IPS-20b (cell line): ENCODE measurements around the gene L1CAM.

Experiments
- H3K27ac ChIP-seq: one replicate; pipeline ENCODE4 v1.5.1; 2013; ENCODE audit warnings: low read length
- H3K27me3 ChIP-seq: 2 replicates; pipeline ENCODE4 v1.6.1; 2013; ENCODE audit warnings: mild to moderate bottlenecking, low read length, inconsistent platforms; ENCODE audit not compliant: insufficient read depth
- H3K36me3 ChIP-seq: 2 replicates; pipeline ENCODE4 v1.6.1; 2013; ENCODE audit warnings: low read depth, mild to moderate bottlenecking, inconsistent platforms, low read length, moderate library complexity; ENCODE audit not compliant: insufficient read depth
- H3K4me1 ChIP-seq: 2 replicates; pipeline ENCODE4 v1.6.1; 2013; ENCODE audit warnings: mild to moderate bottlenecking, control low read depth, inconsistent platforms, low read length, moderate library complexity; ENCODE audit not compliant: insufficient read depth
- H3K4me3 ChIP-seq: 2 replicates; pipeline ENCODE4 v1.5.1; 2013; ENCODE audit warnings: mild to moderate bottlenecking, low read length, inconsistent platforms
- H3K9ac ChIP-seq: 2 replicates; pipeline ENCODE4 v1.6.1; 2013; ENCODE audit warnings: low read depth, mild to moderate bottlenecking, inconsistent platforms, low read length, moderate library complexity
- H3K9me3 ChIP-seq: 2 replicates; pipeline ENCODE4 v1.6.1; 2013; ENCODE audit warnings: mild to moderate bottlenecking, low read depth, low read length, inconsistent platforms; ENCODE audit not compliant: insufficient read depth

Gene L1CAM

DNA sequence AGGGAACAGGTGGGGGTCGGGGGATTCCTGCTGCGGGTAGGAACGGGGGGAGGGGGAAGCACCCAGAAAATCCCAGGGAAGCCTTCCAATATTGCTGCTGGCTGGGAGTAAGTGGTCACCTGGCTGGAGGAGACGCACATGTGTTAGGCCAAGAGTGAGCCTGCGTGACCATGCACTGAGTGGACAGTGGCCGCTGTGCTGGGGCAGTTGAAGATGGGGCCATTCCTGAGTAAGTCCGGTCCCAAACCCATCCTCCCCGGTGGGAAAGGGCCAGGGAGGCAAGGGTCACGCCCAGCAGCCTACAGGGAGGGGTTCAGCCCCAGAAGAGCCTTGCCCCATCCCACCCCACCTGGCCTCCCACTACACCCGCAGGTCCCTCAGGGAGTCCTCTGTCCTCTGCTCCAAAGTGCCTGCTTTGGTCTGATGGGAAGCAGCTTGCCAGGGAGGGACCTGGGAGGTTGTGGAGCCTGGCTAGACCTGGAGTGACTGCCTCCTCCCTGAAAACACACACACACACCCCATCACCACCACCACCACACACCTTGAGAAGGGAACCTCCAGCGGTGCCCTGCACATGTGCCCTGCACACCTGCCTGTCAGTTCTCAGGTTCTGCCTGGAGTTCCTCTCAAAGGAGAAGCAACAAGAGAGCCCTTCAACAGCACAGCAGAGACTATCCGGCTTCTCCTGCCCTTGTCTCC, 6.1 kb downstream of the L1CAM start:
- H3K9ac ChIP-seq: no peak overlapping the region
- H3K27ac ChIP-seq: no peak overlapping the region
- H3K27me3 ChIP-seq: peaks cover 16% of the 10 kb centered on the region

GRCh38 chrX:153878969-153879653, 6.9 kb downstream of the L1CAM start:
- H3K36me3 ChIP-seq: no peaks in the 10 kb centered on the region
- peak overlapping the region; percentile 11; the same call in 1 of the 2 replicates for H3K9ac ChIP-seq
- peaks cover 9% of the 10 kb centered on the region; the same call in 1 of the 2 replicates for H3K27me3 ChIP-seq
- H3K27ac ChIP-seq: no peak overlapping the region
- H3K9me3 ChIP-seq: no peaks in the 10 kb centered on the region
- peak overlapping the region; percentile 60; the same call in 1 of the 2 replicates for H3K4me3 ChIP-seq
- H3K4me1 ChIP-seq: peaks cover 17% of the 10 kb centered on the region

More for the DNA sequence above, 6.1 kb downstream of the L1CAM start:
- Histone ChIP-seq H3K4me1 (peaks cover 17% of the 10 kb centered on the region), H3K36me3 (no peaks in the 10 kb centered on the region), H3K4me3 (no peak overlapping the region; the same call in 1 of the 2 replicates), H3K9me3 (no peaks in the 10 kb centered on the region)

DNA sequence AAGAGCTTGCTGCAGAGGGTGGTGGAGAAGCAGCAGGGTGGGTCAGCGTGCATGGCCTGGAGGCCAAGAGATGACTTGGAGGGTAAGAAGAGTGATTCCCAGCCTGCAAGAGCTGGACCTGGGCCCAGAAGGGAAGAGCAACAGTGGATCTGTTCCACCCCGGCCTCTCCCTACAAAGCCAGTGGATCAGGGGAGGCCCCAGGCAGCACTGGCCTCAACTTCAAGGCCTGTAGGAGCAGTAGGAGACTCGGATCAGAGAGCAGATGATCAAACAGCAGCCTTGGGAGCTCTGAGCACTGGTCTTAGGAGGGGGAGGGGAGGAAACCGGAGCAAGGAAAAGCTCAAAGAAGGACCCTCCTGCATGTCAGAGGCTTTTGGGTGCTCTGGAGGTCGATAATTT, 7.6 kb downstream of the L1CAM start:
- Histone ChIP-seq H3K27ac (no peak overlapping the region), H3K9me3 (no peaks in the 10 kb centered on the region), H3K4me3 (peak overlapping the region; percentile 60; the same call in 1 of the 2 replicates), H3K27me3 (peaks cover 9% of the 10 kb centered on the region; the same call in 1 of the 2 replicates), H3K4me1 (peaks cover 17% of the 10 kb centered on the region), H3K36me3 (no peaks in the 10 kb centered on the region), H3K9ac (no peak overlapping the region; the same call in 1 of the 2 replicates)

DNA sequence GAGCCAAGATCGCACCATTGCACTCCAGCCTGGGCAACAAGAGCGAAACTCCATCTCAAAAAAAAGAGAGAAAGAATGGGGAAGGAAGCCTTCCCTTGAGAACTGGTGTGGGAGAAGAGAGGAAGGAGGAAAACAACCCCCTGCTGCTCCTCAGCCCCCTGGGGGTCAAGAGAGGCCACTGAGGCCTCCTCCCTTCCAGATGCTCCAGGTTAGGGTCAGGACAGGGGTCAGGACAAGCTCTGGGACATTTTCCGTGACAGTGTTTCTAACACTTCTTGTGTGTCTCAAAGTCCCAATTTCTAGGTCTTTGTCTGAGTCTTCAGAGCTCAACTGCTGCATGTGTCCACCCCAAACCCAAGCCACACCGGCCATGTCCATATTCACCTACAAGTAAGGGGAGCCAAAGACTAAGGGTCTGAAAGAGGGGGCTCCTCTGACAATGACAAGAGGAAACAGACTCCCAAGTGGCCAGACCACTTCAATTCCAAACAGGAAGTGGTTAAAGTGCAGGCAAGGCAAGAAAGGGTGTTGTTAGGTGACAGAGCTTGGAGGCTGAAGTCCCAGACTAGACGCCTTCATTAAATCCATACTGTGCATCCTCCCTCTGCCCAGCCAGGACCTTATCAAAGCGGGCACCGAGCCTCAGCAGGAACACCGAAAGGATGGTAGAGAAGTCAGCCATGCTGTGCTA, 8.3 kb downstream of the L1CAM start:
- Histone ChIP-seq H3K4me3 (no peak overlapping the region), H3K9ac (no peak overlapping the region), H3K27me3 (peaks cover 9% of the 10 kb centered on the region; the same call in 1 of the 2 replicates)

GRCh38 chrX:153876112-153876491, 9.9 kb downstream of the L1CAM start:
- no peak overlapping the region for H3K27ac ChIP-seq
- peaks cover 9% of the 10 kb centered on the region; the same call in 1 of the 2 replicates for H3K27me3 ChIP-seq
- H3K4me3 ChIP-seq: no peak overlapping the region
- peaks cover 17% of the 10 kb centered on the region for H3K4me1 ChIP-seq
- H3K9ac ChIP-seq: no peak overlapping the region
- no peaks in the 10 kb centered on the region for H3K9me3 ChIP-seq
- H3K36me3 ChIP-seq: no peaks in the 10 kb centered on the region

More for the DNA sequence above, 8.3 kb downstream of the L1CAM start:
- H3K9me3 ChIP-seq: no peaks in the 10 kb centered on the region
- H3K4me1 ChIP-seq: peaks cover 17% of the 10 kb centered on the region
- no peaks in the 10 kb centered on the region for H3K36me3 ChIP-seq
- no peak overlapping the region for H3K27ac ChIP-seq

- Histone ChIP-seq H3K4me3 (peak overlapping the region; percentile 45; the same call in 1 of the 2 replicates), H3K36me3 (no peaks in the 10 kb centered on the region), H3K9ac (no peak overlapping the region), H3K27me3 (peaks cover 9% of the 10 kb centered on the region; the same call in 1 of the 2 replicates), H3K27ac (no peak overlapping the region), H3K4me1 (peaks cover 17% of the 10 kb centered on the region), H3K9me3 (no peaks in the 10 kb centered on the region)
These were observed 10.4 kb downstream of the L1CAM start for GRCh38 chrX:153875391-153876111.

DNA sequence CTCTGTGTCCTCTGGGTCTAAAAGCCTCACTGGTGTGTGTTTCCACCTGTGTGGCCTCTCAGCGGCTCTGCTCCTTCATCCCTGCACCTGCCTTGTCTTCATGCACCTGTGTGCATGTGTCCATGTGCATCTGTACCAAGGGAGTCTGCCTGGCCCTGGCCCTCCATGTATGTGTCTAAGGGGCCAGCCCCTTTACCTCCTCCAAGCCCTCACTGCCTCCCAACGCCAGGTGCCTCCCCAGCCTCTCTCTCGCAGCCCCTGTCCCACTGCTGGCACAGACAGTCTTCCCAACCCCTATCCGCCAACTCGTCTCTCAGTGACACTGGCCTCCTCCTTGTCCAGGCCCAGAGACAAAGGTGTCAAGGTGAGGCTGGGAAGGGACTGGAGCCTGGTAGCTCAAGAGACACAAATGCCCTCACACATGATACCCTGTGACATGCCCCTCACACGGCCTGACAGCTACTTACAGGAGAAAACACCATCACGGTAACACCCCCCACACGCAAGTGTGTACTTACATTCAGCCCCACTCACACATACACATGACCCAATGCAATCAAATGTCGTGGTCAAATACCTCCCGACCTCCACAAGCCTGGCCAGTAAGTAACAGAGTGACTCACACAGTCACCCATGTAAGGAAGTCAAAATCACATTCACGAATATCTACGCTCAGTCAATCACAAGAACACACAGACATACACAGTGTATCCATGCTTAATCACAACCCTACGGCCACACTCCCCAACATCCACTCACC, 11.4 kb downstream of the L1CAM start:
- no peak overlapping the region for H3K27ac ChIP-seq
- no peaks in the 10 kb centered on the region for H3K9me3 ChIP-seq
- H3K9ac ChIP-seq: no peak overlapping the region
- H3K27me3 ChIP-seq: peaks cover 9% of the 10 kb centered on the region; the same call in 1 of the 2 replicates
- H3K36me3 ChIP-seq: no peaks in the 10 kb centered on the region
- H3K4me1 ChIP-seq: peaks cover 11% of the 10 kb centered on the region
- H3K4me3 ChIP-seq: no peak overlapping the region

- no peaks in the 10 kb centered on the region for H3K9me3 ChIP-seq
- peaks cover 9% of the 10 kb centered on the region; the same call in 1 of the 2 replicates for H3K27me3 ChIP-seq
- no peak overlapping the region for H3K4me3 ChIP-seq
These were observed 11.9 kb downstream of the L1CAM start for GRCh38 chrX:153874085-153874365.

GRCh38 chrX:153873282-153874084, 12.5 kb downstream of the L1CAM start:
- H3K9ac ChIP-seq: no peak overlapping the region
- H3K36me3 ChIP-seq: no peaks in the 10 kb centered on the region
- peaks cover 11% of the 10 kb centered on the region for H3K4me1 ChIP-seq
- no peaks in the 10 kb centered on the region for H3K9me3 ChIP-seq
- H3K27ac ChIP-seq: no peak overlapping the region
- H3K4me3 ChIP-seq: no peak overlapping the region
- peaks cover 9% of the 10 kb centered on the region; the same call in 1 of the 2 replicates for H3K27me3 ChIP-seq

More at GRCh38 chrX:153874085-153874365, 11.9 kb downstream of the L1CAM start:
- H3K36me3 ChIP-seq: no peaks in the 10 kb centered on the region
- peaks cover 11% of the 10 kb centered on the region for H3K4me1 ChIP-seq
- no peak overlapping the region for H3K9ac ChIP-seq
- no peak overlapping the region for H3K27ac ChIP-seq
